GM19099 (cell line): ENCODE data around the gene LBR.

Source experiments
- POLR2A ChIP-seq: IDR thresholded peaks from 3 replicates; pipeline ENCODE4 v1.6.1; 2011; ENCODE audit warnings: low read depth; ENCODE audit not compliant: insufficient read length; ENCODE audit errors: extremely low read depth

Gene LBR

DNA sequence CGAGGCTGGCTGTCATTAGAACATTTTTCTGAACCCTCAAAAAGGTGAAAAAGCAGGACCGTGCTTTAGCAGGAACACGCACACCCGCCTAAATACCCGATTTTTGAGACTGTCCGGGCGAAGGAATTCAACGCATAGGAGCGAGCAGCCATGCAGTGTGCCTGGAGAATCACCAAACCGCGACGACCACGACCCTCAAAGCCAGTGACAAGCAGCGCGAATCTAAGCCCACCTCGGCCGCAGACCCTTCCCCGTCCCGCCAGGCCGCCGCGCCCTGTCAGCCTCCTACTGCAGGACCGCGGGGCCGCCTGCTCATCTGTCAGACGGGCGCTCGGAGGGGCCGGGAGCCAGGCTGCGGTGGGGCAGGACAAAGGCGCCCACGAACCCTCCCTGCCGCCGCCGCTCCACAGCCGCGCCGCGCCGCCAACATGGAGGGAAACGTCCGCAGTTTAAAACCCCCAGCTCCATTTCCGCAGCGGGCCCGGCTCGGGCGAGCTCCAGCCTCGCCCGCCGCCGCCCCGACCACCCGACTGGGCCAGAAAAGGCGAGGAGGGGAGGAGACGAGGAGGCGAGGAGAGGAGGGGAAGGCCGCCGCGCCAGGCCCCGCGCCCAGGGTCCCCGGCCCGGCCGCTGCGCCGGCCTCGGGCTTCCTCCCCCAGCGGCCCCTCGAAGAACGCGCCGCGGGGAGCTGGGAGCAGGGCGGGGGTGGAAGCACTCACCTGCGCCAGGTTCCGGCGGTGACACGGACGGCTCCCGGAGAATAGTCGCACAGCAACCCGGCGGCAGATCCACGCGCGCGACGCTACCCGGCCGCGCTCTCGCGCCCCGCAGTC is at the start of gene LBR:
Gene LBR (minus strand): TSS at position 804 of the 833 bp plus-strand sequence. CDS start 3,963 bp downstream, outside the sequence.
- TF ChIP-seq POLR2A: peak; percentile 67

DNA sequence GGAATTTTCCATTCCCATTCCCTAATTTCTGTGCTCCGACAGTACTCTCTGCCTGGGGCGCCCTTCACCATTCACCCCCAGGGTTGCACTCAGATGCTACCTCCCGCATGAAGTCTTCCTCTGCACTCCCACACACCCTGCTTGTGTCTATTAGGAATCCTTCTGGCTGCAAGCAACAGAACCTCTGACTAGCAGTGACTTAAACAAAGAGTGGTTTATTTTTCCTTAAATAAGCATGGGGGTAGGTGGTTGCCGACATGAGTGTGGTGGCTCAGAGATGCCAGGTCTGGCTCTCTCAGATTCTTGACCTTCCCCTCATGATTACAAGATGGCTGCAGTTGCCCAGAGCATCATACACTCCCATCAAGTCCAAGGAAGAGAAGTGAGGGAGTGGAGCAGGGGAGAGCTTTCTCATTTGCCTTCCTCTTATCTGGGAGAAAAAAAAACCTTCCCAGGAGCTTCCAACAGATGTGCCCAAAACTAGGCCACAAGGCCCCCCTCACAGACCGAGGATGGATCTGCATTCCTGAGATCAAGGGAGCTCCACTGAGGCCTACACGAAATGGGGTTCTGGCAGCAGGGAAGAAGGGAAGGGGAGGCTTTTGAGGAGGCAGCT is 49.6 kb upstream of the LBR start:
- no peak for TF ChIP-seq POLR2A

DNA sequence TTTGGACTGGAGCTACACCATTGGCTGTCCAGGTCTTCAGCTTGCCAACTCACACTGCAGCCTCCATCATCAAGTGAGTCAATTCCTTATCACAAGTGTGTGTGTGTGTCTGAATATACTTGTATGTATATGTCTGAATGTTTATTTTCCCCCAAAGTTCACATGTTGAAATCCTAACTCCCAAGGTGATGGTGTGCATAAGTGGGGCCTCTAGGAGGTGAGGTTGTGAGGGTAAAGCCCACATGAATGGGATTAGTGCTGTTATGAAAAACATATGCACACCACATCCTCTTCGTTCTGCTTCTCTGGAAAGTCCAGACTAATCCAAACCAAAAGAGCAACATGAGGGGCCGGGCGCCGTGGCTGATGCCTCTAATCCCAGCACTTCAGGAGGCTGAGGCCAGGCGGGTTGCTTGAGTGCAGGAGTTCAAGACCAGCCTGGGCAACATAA is 48.7 kb upstream of the LBR start:
- TF ChIP-seq POLR2A: no peak

DNA sequence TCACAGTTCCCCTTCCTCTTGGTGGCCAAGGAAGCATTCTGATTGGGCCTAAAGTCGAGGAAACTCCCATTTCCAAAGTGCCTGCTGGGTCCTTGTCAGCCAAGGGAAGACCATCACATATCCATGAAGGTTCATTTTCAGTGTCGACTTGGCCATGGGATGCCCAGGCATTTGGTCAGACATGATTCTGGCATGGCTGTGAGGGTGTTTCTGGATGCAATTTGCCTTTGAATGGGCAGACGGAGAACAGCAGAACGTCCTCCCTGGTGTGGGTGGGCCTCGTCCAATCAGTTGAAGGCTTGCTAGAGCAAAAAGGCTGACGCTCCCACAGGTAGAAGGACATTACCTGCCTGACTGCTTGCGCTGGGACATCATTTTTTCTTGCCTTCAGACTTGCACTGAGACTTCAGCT is 48.3 kb upstream of the LBR start:
- TF ChIP-seq POLR2A: no peak

DNA sequence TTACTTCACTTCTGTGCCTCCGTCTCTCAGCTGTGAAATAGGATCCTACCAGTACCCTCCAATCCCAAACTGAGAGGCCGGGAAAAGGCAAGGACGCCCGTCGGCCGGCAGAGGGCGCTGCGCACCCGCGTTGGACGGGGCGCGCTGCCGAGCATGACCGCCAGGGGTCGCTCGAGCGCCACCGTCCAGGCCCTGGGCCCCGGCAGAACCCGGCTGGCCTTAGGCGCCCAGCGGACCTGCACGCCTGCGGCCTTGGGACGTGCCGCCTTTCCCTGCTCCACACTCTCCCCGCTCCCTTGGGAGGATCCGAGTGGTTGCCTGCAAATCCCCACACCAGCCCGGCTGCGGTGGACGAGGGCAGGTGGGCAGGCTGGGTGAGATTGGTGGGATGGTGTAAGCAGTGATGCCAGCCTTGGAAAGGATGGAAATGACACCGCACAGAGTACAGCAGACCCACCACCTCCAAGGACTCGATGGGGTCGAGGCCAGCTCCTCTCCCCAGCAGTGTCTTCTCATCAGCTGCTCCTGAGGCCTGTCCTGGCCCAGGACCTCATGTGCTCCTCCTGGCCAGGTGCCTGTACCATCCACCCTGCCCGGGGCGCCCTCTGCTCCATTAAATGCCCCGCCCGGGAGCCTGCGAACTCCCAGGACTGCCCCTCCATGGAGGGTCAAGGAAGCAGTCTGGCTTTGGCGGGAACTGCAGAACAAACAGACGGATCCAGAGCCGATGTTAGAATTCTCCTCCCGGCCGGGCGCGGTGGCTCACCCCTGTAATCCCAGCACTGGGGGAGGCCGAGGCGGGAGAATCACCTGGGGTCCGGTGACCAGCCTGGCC is 47.4 kb upstream of the LBR start:
- TF ChIP-seq POLR2A: no peak

DNA sequence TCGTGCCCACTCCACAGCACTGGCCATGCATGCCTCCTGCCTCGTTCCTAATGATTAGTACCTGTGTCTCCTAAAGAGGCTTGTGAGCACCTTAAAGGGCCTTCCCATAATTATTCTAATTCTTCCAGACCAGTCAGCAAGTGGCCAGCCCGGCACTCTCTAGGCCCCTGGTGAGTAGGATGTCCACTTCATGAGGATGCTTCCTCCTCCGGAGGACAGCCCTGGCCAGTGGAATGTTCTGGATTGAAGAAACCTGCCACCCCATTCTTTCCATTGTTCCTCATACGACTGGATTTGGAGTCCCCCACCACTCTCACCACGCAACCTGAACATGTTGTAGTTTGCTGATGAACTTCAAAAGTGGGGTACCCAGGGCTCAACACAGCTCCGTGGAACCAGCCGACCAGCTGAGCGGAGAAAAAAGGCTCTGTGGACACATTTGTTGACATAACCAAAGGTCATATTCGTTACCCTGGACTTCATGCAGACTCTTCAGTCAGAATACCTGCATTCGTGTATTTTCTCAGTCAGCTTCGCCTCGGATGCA is 46.7 kb upstream of the LBR start:
- TF ChIP-seq POLR2A: no peak

DNA sequence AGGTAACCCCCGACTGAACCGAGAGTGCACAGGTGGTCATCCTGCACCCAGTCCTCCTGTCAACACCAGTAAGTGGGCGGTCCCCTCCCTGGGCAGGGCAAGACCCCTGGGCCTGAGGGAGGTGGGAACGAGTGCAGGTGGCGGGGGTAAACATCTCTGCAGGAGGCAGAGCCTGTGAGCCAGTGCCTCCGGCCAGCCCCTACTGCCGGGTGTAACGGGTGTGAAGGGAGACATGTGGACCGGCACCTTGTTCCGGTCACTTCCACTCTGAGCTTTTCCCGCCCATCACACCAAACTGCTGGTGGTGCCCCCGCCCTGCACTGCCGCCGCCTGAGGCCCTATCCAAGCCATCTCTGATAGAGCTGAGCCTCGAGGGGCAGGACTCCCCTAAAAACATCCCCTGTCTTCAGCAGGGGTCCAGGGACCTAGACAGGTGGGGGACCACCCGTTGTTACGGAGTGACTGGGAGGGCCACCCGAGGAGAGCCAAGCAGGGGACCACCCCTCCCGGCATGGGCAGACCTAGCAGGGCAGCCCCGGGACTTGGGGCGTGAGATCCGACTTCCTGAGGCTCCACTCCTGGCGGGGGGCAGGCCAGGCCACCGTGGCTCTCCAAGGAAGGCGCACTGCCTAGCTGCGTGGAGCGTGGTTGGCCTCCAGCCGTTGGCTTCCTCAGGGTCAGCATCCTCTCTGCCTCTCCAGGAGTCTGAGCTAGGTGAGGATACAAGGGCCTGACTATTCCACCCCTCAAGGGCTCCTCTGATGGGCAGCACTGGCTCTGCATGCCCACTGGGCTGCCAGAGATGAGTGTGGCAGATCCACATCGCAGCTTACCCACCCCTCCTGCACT is 43.8 kb upstream of the LBR start:
- no peak for TF ChIP-seq POLR2A

DNA sequence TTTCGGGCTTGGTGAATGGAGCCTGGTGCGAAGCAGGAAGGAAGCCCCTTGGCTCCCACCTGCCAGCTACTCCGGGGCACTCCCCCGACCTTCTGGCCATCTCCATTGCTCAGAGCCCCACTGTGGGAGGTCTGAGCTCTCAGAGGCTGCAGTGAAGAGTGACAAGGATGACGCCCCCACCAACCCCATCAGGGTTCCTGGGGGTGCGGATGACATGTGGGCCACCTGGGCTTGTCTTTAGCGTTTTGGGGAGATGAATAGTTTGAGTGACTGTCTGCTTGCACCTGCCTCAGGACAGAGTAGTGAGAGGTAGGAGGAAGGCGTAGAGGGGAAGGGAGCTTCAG is 43.2 kb upstream of the LBR start:
- no peak for TF ChIP-seq POLR2A

DNA sequence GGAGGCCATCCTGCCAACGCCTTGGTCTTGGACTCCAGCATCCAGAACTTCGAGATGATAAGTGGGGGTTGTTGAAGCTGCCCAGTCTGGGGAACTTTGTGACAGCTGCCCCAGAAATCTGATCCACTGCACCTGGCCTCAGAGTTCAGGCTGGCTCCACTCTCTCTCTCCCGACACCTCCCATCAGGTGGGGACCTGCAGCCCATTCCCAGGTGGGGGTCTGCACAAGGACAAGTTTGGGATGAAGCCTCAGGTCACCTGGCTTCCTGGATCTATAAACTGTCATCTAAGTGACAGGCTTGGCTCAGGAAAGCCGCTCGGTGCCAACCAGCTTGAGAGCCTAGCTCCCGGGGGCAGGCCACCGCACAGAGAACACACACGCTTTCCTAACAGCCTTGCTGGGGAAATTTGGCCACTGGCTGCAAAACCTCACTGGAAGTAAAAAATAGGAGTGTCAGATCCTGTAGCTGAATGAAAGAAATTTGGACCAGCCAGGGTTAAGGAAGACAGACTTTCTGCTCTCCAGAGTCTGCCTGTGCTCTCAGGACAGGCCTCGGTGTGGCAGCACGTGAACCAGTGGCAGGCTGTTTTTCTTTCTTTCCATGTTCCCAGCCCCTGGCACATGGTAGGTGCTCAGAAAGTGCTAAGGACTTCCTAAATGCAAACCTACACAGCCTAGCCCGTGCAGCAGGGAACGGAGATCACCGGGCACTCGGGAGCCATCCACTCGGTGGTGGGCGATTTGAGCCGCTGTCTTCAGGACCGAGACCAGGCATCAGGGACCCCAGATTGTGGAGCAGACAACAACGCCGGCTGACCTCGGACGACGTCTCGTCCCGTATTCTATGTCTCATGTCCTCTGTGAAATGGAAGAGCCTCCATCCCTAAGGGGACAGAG is 42.6 kb upstream of the LBR start:
- TF ChIP-seq POLR2A: no peak

DNA sequence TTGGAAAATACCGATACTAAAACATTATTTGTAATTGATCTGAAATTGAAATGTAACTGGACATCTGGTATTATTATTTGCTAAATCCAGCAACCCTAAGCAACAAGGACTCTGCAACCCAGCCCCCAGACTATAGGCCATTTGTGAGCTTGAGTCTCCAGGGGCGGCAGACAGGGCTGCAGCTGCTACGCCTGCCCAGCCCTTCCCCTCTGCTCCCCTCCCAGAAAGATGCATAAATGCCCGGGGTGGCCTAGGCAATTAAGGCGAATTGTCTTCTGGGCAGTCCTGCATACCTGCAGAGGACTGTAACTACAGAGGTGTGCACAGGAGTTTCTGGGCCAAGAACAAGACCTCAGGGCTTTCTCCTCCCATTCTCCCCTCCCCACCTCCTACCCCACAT is 41.2 kb upstream of the LBR start:
- no peak for TF ChIP-seq POLR2A

DNA sequence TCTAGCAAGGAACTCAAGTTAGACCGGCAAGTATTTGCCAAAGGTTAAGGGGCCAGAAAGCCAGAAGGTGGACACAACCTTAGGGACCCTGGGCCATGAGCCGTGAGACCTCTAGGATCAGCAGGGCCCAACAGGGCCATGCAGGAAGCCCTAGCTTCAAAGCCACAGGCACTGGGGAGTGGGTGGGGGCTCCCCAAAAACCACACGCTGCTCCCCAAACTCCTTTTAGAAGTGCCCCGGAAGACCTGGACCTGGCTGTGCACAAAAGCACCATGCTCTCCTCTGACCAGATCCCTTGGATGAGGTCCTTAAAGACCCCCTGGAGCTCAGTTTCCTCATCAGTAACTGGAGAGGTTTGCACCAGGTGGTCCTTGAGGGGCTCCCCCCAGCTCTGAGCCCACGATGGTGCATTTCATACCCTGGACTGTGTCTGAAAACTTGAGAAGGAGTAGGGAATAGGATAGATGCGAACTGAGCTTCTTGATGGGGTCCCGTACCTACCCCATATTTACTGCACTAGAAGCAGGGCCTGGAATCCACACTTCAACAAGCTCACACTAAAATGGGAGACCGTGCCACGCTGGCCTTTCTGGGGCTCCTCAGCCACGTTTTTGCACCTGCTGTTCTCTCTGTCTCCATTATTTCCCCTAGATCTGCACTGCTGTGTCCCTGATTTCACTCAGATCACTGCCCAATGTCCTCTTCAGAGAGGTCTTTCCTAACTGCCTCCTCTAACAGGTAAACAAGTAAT is 40.6 kb upstream of the LBR start:
- no peak for TF ChIP-seq POLR2A

DNA sequence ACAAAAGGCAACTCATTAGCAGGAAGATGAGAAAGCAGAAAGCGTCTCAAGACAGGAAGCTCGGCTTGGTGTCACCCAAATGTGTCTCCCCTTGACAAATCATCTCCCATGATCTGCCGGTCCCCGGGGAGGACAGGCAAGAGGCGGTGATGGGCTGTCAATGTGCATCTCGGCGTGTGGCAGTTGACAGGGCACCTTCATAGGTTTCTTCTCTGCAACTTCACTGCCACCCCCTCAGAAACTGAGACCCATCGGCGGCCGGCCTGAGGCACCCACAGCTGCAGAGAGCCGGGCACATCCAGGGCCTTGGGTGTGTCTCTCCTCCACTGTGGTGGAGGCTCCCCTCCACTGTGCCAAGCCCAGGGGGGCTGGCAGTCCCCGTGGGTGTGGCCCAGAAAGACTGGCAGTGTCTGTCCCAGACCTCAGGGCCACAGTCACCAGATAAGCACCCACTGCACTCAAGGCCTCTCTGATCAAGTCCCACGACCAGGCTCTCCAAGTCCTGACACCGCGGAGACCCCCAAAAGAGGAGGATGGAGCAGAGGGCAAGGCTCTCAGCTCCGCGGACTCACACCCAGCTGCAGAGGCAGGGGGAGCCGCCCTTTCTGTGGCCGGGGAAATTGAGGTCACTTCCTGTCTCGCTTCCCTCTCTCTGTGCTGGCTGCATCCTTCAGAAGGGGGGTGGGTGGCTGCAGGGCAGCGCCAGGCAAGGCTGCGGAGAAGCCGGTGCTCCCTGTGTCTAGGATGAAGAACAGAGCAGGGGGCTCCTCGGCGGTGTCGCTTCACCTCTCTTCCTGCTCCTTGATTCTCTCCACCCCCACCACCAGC is 39.6 kb upstream of the LBR start:
- peak; percentile 90 for TF ChIP-seq POLR2A

DNA sequence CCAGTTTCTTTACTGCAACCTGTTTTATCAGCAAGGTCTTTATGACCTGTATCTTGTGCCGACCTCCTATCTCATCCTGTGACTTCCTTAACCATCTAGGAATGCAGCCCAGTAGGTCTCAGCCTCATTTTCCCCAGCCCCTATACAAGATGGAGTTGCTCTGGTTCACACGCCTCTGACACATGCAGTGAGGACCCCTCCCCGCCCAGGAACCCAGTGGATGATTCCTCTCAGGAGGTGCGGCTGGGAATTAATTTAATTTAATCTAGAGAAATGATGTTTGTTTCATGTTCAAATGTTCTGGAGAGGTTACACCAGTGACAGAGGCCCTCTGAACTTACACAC is 39.0 kb upstream of the LBR start:
- no peak for TF ChIP-seq POLR2A
